ENCODE data around the gene URGCP. TPM values are rescaled to one million over a fixed set of nuclear protein-coding genes. Genes with fewer than 3 reads are reported as not detected.

Gene URGCP
- total and polyA plus RNA-seq, 12 donors: 53.8 to 103 (median 67.6) TPM

GRCh38 chr7:43851805-43852204 is 54.6 kb downstream of the URGCP start:
- no peaks in the 10 kb centered on the region for H3K27me3 ChIP-seq
- 88 to 96% (median 90%) methylated on average over 2 of the region's 2 CpGs for WGBS, 4 donors
- no peaks in the 10 kb centered on the region for H3K4me1 ChIP-seq (replicated peaks in 1 of 2)
- intact Hi-C loops (cut with DNase I): no loop called here
- no peaks in the 10 kb centered on the region for H3K36me3 ChIP-seq (replicated peaks in 1 of 2)
- no peaks in the 10 kb centered on the region for H3K9me3 ChIP-seq (replicated peaks in 1 of 3)
- H3K4me3 ChIP-seq: no peak overlapping the region
- DNase-seq: no peak
- TF ChIP-seq CTCF (IDR thresholded peaks at IDR 0.05): no peak
- TF ChIP-seq POLR2A (IDR thresholded peaks at IDR 0.05): no peak
- no peak overlapping the region for H3K27ac ChIP-seq

GRCh38 chr7:43850348-43851116 is 55.9 kb downstream of the URGCP start:
- intact Hi-C loops (cut with DNase I): no loop called here
- Histone ChIP-seq H3K27me3 (no peaks in the 10 kb centered on the region), H3K9me3 (replicated peaks in 1 of 3) (no peaks in the 10 kb centered on the region), H3K4me1 (replicated peaks in 1 of 2) (no peaks in the 10 kb centered on the region), H3K36me3 (replicated peaks in 1 of 2) (no peaks in the 10 kb centered on the region), H3K4me3 (no peak overlapping the region), H3K27ac (no peak overlapping the region)
- DNase-seq: no peak
- TF ChIP-seq POLR2A (IDR thresholded peaks at IDR 0.05): no peak
- TF ChIP-seq CTCF (IDR thresholded peaks at IDR 0.05): no peak
- WGBS, 4 donors: 88 to 96% (median 93%) methylated on average over 5 of the region's 5 CpGs

GRCh38 chr7:43849047-43849446 is 57.3 kb downstream of the URGCP start:
- no peak for DNase-seq
- H3K36me3 ChIP-seq (replicated peaks in 1 of 2): no peaks in the 10 kb centered on the region
- no peaks in the 10 kb centered on the region for H3K4me1 ChIP-seq (replicated peaks in 1 of 2)
- no peaks in the 10 kb centered on the region for H3K27me3 ChIP-seq
- no peak overlapping the region for H3K4me3 ChIP-seq
- WGBS, 4 donors: 65 to 81% (median 74%) methylated on average over 2 of the region's 2 CpGs
- no peak overlapping the region for H3K27ac ChIP-seq
- TF ChIP-seq CTCF (IDR thresholded peaks at IDR 0.05) (no peak), POLR2A (IDR thresholded peaks at IDR 0.05) (no peak)
- H3K9me3 ChIP-seq (replicated peaks in 1 of 3): no peaks in the 10 kb centered on the region
- intact Hi-C loops (cut with DNase I): no loop called here

- Histone ChIP-seq H3K27ac (no peak overlapping the region), H3K4me1 (replicated peaks in 1 of 2) (no peaks in the 10 kb centered on the region), H3K4me3 (no peak overlapping the region), H3K27me3 (no peaks in the 10 kb centered on the region), H3K9me3 (replicated peaks in 1 of 3) (no peaks in the 10 kb centered on the region), H3K36me3 (replicated peaks in 1 of 2) (no peaks in the 10 kb centered on the region)
- TF ChIP-seq CTCF (IDR thresholded peaks at IDR 0.05) (no peak), POLR2A (IDR thresholded peaks at IDR 0.05) (no peak)
- intact Hi-C loops (cut with DNase I): no loop called here
- DNase-seq: peak in 1 of 7 donors; percentile 1
- 44 to 56% (median 54%) methylated on average over 3 to 4 of the region's 4 CpGs for WGBS, 4 donors
These were observed 58.9 kb downstream of the URGCP start for GRCh38 chr7:43847496-43847895.
